K562 treated with DMSO at 1 percent for 24 hours (cell line): ENCODE results near the gene MYO6. TPM values are rescaled to one million over a fixed set of nuclear protein-coding genes. Genes with fewer than 3 reads are reported as not detected.

Source experiments
- total RNA-seq: library from RNA; unstranded; fragments of 300-600 nt; gene quantifications from 2 replicates; pipeline ENCODE4 v1.2.3, GENCODE V29; 2022; ENCODE audit warnings: low read depth; ENCODE audit not compliant: insufficient read depth

The MYO6 gene
- total RNA-seq = 5.4 and 11.4 TPM in 2 replicates

DNA sequence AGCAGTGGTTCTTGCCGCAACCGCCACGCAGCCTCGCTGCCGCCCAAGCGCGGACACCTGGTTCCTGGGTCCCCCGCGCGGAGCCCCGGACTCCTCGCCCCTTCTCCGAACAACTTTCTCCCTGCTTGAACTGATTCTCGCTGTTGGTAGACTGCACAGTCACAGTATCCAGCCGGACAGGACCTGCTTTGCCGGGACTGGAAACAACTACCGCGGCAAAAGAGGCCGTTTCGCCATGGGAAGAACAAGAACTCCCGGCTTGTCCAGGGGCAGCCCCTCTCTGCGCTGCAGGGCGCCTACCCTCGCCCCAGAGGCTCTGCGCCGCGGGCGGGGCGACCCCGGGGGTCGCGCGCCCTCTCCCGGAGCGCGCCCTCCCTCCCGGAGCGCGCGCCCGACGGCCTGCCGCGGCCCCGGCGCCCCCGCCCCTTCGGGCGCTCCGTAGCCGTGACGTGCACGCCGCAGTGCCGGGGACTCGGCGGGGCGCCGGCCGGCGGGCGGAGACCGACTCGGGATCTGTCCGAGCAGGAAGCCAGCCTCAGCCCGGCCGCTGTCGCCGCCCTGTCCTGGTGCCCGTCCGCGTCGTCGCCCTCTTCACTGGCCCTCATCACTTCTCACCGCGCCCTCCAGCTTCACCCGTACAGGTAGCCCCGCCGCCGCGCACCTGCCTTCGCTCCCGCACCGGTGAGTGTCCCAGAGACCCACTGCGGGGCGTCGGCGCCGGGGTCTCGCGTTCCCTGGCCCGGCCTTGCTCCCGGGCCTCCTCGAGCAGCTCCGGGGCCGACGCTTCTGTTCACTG, at the start of gene MYO6:
MYO6 (plus strand) TSS at position 497 of the 796 bp plus-strand sequence. CDS start 68,309 bp downstream, outside the sequence.

Other genes starting within 250 kb of the MYO6 start
- 25.9 and 26.5 TPM in 2 replicates for gene SENP6, start 147.4 kb upstream of the MYO6 start, total RNA-seq